Measurements from ENCODE around the gene SUMO1. TPM values are rescaled to one million over a fixed set of nuclear protein-coding genes. Genes with fewer than 3 reads are reported as not detected.

The SUMO1 gene
- total RNA-seq, 1 donor from 2014 or later = 73.4 TPM

Other genes starting within 250 kb of the SUMO1 start
- gene FZD7, start 204.7 kb downstream of the SUMO1 start, total RNA-seq (ENCODE audit: insufficient read depth, low replicate concordance) = 85.7 TPM
- gene KIAA2012, start 165.3 kb downstream of the SUMO1 start, total RNA-seq (ENCODE audit: insufficient read depth, low replicate concordance) = 1.7 TPM
- gene NOP58, start 27.2 kb upstream of the SUMO1 start, total RNA-seq (ENCODE audit: insufficient read depth, low replicate concordance) = 48.4 TPM
- gene BMPR2, start 137.7 kb upstream of the SUMO1 start, total RNA-seq (ENCODE audit: insufficient read depth, low replicate concordance) = 37.6 TPM

Data from umbilical cord (tissue), 1 donor.